Mesothelial cell of epicardium (in vitro differentiated cells): ENCODE measurements around the gene PTPRN2. TPM values are rescaled to one million over a fixed set of nuclear protein-coding genes. Genes with fewer than 3 reads are reported as not detected.

ENCODE experiments used
- DNase-seq, 2 experiments: peaks; one replicate each; pipeline ENCODE4 v3.0.0; 2021; ENCODE audit warnings: low spot score in 2 of 2; ENCODE audit not compliant: unreplicated experiment in 2 of 2
- H3K27ac Mint-ChIP-seq: 2 replicates; pipeline ENCODE4 v1.8.0; 2021; ENCODE audit warnings: mixed read lengths
- H3K27me3 Mint-ChIP-seq: 2 replicates; pipeline ENCODE4 v1.8.0; 2021; ENCODE audit warnings: low read depth, mixed read lengths
- H3K36me3 Mint-ChIP-seq: 2 replicates; pipeline ENCODE4 v1.8.0; 2021; ENCODE audit warnings: mixed read lengths
- H3K4me1 Mint-ChIP-seq: 2 replicates; pipeline ENCODE4 v1.8.0; 2021; ENCODE audit warnings: mixed read lengths
- H3K4me3 Mint-ChIP-seq: 2 replicates; pipeline ENCODE4 v1.8.0; 2021; ENCODE audit warnings: mild to moderate bottlenecking, moderate library complexity, mixed read lengths
- H3K9me3 Mint-ChIP-seq: 2 replicates; pipeline ENCODE4 v1.8.0; 2021; ENCODE audit warnings: mixed read lengths
- total RNA-seq: library from RNA; stranded (reverse); gene quantifications from 3 replicates; pipeline ENCODE4 v1.2.1, GENCODE V29; 2021
- TF ChIP-seq, protein P1 (sequence below): fragments of 200-600 bp; sonication (generic); IDR thresholded peaks from one replicate; pipeline ENCODE4 v1.5.0; 2021; ENCODE audit warnings: antibody characterized with exemption; ENCODE audit not compliant: unreplicated experiment

The PTPRN2 gene
- total RNA-seq, 1 donor from 2014 or later, result 2.2 TPM

DNA sequence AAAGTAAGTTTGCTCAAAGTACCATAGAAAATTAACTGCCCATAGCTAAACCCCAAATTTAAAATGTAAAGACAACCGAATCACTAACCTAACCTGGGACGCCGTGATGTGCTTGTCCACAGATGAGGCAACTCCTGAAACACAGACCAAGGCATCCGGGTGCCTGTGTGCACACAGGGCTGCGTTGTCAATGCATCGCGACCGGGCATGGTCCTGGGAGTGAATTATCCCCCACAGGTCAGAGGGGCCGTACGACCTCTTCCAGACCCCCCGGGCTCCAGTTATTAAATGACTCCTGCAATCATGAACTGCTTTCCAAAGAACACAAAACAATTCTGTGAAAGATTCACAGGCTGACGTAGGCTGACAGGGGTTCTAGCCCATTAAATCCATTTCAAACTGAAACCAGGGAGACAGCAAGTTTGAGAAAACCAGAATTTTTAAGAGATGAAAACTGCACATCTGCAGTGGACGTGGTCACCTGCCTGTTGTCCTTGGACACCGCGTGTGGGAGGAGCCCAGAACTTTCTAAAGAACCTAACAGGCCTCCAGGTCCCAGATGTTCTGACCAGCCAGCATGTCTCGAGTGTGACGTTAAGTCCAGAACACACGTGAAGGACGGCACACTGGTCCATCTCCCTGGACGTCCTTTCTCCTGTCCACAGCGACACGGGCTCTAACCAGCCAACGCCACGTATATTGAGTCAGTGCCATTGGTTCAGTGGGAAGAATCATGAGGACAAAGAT is 953.0 kb downstream of the PTPRN2 start:
- Mint-ChIP-seq H3K36me3 (no peaks in the 10 kb centered on the region), H3K9me3 (peaks cover 4% of the 10 kb centered on the region), H3K4me1 (no peaks in the 10 kb centered on the region), H3K27me3 (peaks cover 65% of the 10 kb centered on the region), H3K4me3 (no peak overlapping the region), H3K27ac (no peak overlapping the region)
- TF ChIP-seq, protein P1, sequence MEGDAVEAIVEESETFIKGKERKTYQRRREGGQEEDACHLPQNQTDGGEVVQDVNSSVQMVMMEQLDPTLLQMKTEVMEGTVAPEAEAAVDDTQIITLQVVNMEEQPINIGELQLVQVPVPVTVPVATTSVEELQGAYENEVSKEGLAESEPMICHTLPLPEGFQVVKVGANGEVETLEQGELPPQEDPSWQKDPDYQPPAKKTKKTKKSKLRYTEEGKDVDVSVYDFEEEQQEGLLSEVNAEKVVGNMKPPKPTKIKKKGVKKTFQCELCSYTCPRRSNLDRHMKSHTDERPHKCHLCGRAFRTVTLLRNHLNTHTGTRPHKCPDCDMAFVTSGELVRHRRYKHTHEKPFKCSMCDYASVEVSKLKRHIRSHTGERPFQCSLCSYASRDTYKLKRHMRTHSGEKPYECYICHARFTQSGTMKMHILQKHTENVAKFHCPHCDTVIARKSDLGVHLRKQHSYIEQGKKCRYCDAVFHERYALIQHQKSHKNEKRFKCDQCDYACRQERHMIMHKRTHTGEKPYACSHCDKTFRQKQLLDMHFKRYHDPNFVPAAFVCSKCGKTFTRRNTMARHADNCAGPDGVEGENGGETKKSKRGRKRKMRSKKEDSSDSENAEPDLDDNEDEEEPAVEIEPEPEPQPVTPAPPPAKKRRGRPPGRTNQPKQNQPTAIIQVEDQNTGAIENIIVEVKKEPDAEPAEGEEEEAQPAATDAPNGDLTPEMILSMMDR, result no peak
- no peak for DNase-seq

DNA sequence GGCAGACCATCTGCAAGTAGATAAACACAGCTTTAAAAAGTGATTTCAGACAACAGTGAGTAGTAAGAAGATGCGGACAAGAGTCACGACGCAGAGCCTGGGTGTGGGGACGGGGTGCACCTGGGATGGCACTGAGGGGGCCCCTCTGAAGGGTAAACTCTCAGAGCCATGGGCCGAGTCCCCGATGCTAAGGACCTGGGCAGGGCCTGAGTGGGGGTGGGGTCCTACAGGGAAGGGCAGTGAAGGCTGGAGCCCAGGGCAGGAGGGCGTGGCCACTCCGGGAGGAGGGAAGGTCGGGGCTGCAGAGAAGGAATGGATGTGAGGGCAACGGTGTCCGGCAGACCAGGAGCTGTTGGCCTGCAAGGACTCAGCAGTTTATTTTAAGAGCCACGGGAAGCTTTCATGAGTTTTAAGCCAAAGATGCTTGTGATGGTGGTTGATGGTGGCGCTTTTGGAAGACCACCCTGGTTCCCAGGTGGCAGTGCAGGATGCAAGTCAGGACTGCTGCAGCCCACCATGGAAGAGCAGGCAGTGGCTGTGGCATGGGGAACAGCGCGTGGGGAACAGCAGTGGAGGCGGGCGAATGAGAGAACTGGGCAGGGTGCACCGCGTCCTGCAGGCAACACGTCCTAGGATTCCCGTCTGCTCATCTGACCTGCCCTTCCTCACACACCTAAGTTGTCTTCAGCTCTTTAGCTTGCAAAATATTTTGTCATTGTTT is 954.0 kb downstream of the PTPRN2 start:
- Mint-ChIP-seq H3K27ac (no peak overlapping the region), H3K9me3 (no peaks in the 10 kb centered on the region), H3K27me3 (peaks cover 74% of the 10 kb centered on the region), H3K4me3 (no peak overlapping the region), H3K4me1 (no peaks in the 10 kb centered on the region), H3K36me3 (no peaks in the 10 kb centered on the region)
- TF ChIP-seq, protein P1, result no peak
- no peak for DNase-seq

DNA sequence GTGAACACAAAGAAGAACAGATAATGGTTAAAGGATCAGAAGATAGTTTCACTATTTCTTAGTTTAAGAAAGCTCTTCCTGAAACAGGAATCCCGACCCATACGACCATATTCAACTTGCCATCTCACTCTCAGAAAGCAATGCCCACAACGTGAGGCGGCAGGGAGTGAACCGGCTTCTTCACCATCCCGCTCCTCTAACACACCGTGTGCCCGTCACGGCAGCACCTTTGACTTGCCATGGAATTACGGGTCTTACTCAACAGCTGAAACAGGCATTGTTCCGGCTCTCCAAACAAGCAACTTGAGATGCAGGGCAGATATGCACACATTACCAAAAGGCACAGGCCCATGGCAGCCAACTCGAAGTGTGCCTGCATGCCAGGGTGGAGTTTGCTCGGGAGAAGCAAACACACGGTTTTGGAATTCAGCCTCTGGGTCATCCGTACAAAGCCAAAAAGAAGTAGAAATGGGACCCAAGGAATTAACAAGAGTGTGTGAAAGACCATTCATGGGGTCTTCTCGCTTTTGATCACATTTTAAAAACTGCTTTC is 957.2 kb downstream of the PTPRN2 start:
- Mint-ChIP-seq H3K27me3 (peaks cover 80% of the 10 kb centered on the region), H3K27ac (no peak overlapping the region), H3K36me3 (no peaks in the 10 kb centered on the region), H3K4me1 (no peaks in the 10 kb centered on the region), H3K9me3 (no peaks in the 10 kb centered on the region), H3K4me3 (no peak overlapping the region)
- TF ChIP-seq, protein P1, result no peak
- no peak for DNase-seq

DNA sequence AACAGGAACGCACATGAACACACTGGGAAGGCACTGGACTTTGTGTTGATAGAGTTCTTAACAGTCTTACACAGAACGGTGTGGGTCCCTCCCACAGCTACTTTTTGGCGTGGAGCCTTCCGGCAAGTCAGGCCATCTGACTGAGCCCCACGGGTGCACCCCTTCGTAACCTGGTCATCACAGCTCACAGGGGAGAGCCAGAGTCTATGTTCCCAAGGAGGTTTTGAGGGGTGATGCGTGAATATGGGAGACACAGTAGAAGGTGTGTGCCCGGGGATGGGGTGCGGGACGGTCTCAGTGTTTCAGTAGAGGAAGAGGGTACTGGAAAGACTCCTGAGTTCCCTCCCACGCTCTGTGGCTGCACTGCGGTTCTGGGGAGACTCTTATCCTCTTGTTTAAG is 959.2 kb downstream of the PTPRN2 start:
- Mint-ChIP-seq H3K27ac (no peak overlapping the region), H3K9me3 (no peaks in the 10 kb centered on the region), H3K27me3 (peaks cover 76% of the 10 kb centered on the region), H3K36me3 (no peaks in the 10 kb centered on the region), H3K4me1 (no peaks in the 10 kb centered on the region), H3K4me3 (no peak overlapping the region)
- TF ChIP-seq, protein P1, result no peak
- no peak for DNase-seq

DNA sequence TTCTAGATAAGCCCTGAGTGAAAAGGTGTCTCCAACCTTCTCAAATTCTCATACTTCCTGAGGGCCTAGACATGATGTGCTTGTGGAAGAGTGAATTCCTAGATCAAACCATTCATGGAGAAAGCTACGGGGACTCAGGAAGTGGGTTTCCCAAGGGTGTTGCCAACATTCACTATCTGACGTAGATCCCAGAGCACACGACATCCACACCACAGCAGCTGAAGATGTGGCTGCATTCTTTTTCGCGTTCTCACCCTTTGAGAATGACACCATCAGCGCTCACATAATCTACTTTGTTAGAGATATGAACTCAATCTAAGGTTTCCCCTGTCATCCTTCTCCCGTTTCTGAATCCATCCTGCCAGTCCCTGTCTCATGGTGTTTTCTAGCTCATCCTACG is 960.0 kb downstream of the PTPRN2 start:
- Mint-ChIP-seq H3K27ac (no peak overlapping the region), H3K27me3 (peaks cover 73% of the 10 kb centered on the region), H3K36me3 (no peaks in the 10 kb centered on the region), H3K4me3 (no peak overlapping the region), H3K9me3 (no peaks in the 10 kb centered on the region), H3K4me1 (no peaks in the 10 kb centered on the region)
- no peak for DNase-seq
- TF ChIP-seq, protein P1, result no peak
